Ishikawa (cell line): ENCODE results near the gene TRAF4.

ENCODE experiments used
- CEBPB ChIP-seq: IDR thresholded peaks from 2 replicates; pipeline ENCODE4 v1.6.1; 2012
- CREB1 ChIP-seq: IDR thresholded peaks from 2 replicates; pipeline ENCODE4 v1.6.1; 2012; ENCODE audit warnings: low read depth
- EGR1 ChIP-seq: IDR thresholded peaks from 2 replicates; pipeline ENCODE4 v1.6.1; 2012
- EP300 ChIP-seq: IDR thresholded peaks from 2 replicates; pipeline ENCODE4 v1.6.1; 2012; ENCODE audit warnings: borderline replicate concordance
- FOXM1 ChIP-seq: IDR thresholded peaks from 2 replicates; pipeline ENCODE4 v1.6.1; 2012; ENCODE audit warnings: low read depth, borderline replicate concordance
- NFIC ChIP-seq: IDR thresholded peaks from 2 replicates; pipeline ENCODE4 v1.6.1; 2012
- RAD21 ChIP-seq: IDR thresholded peaks from 2 replicates; pipeline ENCODE4 v1.6.1; 2012; ENCODE audit warnings: low read depth
- TAF1 ChIP-seq: IDR thresholded peaks from 2 replicates; pipeline ENCODE4 v1.6.1; 2012; ENCODE audit warnings: low read depth, mild to moderate bottlenecking
- TCF12 ChIP-seq: IDR thresholded peaks from 2 replicates; pipeline ENCODE4 v1.6.1; 2012; ENCODE audit warnings: low read depth
- TEAD4 ChIP-seq: IDR thresholded peaks from 2 replicates; pipeline ENCODE4 v1.6.1; 2012
- YY1 ChIP-seq: IDR thresholded peaks from 2 replicates; pipeline ENCODE4 v1.6.1; 2012; ENCODE audit warnings: low read depth
- ZBTB7A ChIP-seq: IDR thresholded peaks from 2 replicates; pipeline ENCODE4 v1.6.1; 2012; ENCODE audit warnings: low read depth
- TF ChIP-seq, protein P1 (sequence below): IDR thresholded peaks from 2 replicates; pipeline ENCODE4 v1.6.1; 2012
- TF ChIP-seq, protein P2 (sequence below): IDR thresholded peaks from 2 replicates; pipeline ENCODE4 v1.6.1; 2012
- TF ChIP-seq, protein P3 (sequence below): IDR thresholded peaks from 2 replicates; pipeline ENCODE4 v1.6.1; 2012; ENCODE audit warnings: low read depth, mild to moderate bottlenecking

TRAF4 gene

DNA sequence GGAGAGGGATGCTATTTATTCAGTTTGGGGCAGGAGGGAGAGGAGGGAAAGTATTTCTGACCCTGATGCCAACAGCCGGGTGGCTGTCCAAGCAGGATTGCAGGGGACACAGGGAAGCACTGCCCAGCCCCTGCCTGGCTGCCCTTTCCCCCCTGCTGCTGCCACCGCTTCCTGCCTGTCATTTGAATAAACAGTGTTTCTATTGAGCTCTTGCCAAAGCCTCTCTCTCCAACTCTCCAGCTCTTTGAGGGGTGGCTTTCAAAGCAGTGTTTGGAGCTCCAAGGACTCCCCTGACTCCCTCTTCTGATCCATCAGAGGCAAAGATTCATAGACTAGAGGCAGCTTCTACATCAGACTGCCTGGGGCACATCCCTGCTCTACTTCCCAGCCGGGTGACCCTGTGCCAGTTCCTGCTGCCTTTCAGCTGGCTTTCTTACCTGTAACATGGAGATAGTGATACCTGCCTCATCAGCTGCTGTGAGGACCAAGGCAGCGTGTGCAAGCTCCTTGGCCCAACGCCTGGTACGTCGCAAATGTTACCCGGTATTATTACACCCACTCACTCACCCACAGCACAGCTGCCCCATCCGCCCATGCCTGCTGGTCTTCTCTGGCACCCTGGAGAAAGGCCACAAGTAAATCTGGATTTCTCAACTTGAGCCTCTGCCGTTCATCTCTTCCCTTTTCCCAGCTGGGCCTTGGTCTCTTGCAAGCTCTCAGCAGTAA is 41.6 kb upstream of the TRAF4 start:
- TF ChIP-seq CREB1 (no peak), TCF12 (no peak), TAF1 (no peak), EP300 (no peak), CEBPB (no peak)

DNA sequence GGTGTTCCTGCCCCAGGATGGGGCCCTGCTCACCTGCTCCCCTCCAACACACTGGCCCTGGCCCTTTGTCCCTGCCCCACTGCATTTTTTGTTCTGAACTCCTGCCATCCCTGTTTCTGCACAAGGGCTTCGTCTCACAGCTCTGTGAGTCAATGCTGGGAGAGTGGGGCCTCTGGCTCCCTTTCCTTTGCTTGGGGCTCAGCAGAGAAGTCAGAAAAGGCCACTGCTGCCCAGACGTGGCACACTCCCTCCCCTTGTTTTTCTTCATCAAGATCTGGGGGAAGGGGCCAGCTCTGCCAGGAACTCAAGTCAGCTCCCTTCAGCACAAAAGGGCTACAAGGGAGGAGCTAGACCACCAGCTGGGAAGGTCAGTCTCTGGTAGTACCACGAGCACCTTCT is 41.1 kb upstream of the TRAF4 start:
- TF ChIP-seq TEAD4 = no peak
- TF ChIP-seq FOXM1 = no peak
- TF ChIP-seq RAD21 = no peak
- TF ChIP-seq, protein P1, sequence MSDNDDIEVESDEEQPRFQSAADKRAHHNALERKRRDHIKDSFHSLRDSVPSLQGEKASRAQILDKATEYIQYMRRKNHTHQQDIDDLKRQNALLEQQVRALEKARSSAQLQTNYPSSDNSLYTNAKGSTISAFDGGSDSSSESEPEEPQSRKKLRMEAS = no peak
- no peak for TF ChIP-seq NFIC
- TF ChIP-seq, protein P2, sequence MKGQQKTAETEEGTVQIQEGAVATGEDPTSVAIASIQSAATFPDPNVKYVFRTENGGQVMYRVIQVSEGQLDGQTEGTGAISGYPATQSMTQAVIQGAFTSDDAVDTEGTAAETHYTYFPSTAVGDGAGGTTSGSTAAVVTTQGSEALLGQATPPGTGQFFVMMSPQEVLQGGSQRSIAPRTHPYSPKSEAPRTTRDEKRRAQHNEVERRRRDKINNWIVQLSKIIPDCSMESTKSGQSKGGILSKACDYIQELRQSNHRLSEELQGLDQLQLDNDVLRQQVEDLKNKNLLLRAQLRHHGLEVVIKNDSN = no peak
- no peak for TF ChIP-seq TAF1
- TF ChIP-seq EGR1 = no peak
- TF ChIP-seq YY1 = no peak
- TF ChIP-seq EP300 = no peak
- TF ChIP-seq CEBPB = no peak
- TF ChIP-seq, protein P3, sequence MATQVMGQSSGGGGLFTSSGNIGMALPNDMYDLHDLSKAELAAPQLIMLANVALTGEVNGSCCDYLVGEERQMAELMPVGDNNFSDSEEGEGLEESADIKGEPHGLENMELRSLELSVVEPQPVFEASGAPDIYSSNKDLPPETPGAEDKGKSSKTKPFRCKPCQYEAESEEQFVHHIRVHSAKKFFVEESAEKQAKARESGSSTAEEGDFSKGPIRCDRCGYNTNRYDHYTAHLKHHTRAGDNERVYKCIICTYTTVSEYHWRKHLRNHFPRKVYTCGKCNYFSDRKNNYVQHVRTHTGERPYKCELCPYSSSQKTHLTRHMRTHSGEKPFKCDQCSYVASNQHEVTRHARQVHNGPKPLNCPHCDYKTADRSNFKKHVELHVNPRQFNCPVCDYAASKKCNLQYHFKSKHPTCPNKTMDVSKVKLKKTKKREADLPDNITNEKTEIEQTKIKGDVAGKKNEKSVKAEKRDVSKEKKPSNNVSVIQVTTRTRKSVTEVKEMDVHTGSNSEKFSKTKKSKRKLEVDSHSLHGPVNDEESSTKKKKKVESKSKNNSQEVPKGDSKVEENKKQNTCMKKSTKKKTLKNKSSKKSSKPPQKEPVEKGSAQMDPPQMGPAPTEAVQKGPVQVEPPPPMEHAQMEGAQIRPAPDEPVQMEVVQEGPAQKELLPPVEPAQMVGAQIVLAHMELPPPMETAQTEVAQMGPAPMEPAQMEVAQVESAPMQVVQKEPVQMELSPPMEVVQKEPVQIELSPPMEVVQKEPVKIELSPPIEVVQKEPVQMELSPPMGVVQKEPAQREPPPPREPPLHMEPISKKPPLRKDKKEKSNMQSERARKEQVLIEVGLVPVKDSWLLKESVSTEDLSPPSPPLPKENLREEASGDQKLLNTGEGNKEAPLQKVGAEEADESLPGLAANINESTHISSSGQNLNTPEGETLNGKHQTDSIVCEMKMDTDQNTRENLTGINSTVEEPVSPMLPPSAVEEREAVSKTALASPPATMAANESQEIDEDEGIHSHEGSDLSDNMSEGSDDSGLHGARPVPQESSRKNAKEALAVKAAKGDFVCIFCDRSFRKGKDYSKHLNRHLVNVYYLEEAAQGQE = no peak
- no peak for TF ChIP-seq CREB1
- TF ChIP-seq ZBTB7A = no peak
- no peak for TF ChIP-seq TCF12

DNA sequence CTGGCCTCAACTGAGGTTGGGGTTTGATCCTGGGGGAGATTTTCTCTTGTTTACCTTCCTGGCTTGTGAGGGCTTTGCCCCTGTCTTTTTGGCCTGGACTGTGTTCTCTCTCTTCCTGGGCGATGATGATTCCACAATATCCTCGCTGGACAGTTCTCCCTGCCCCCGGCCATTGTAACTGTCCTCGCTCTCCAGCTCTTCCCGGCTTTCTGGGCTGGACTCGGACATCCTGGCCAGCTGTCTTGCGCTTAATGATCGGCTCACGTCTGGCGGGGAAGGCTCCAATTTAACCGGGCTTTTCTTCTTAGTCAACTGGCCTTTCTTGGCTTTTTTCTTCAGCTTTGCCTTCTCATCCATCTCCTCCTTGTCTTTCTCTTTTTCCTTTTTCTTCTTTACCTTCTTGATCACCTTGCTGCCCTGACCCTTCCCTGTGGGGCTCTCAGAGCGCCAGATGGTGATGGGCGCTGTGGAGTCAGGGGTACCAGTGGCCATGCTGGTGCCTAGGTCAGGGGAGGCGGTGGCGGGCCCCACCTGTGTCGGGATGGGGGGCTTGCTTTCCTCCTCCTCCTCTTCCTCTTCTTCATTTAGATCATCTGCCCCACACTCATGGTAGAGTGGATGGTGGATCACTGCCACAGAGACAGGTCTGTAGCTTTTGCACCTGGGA is 40.1 kb upstream of the TRAF4 start:
- TF ChIP-seq NFIC (no peak), TCF12 (no peak), EGR1 (no peak), RAD21 (no peak), EP300 (no peak), TAF1 (no peak), ZBTB7A (no peak)
- TF ChIP-seq, protein P2 = no peak

DNA sequence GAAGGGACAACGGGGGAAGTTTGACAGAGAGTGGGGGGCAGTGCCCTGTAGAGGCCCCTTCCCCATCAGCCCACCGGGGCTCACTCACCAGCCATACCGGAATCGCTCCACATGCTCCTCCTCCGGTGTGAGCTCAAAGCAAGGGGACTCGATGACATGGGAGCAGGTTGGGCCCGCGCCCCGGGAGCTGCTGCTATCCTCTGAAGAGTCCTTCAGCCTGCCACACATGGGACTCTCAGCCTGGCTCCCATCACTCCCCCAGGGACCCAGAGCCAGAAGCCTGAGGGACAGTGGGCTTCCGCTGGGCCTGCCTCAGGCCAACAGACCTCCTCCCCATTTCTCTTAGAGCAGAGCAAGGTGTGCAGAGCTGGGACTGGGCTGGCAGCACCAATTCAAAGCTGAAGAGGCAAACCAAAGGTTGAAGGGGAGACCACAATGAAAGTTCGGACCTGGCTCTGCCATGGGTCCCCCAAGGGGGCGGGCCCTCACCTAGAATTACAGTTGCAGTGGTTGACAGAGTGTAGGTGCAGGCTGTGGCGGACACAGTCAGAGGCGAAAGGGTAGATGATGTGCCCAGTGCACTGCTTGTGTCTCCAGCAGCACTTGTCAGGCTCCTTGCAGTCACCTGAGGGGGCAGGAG is 39.5 kb upstream of the TRAF4 start:
- TF ChIP-seq NFIC = no peak
- TF ChIP-seq RAD21 = no peak
- no peak for TF ChIP-seq FOXM1
- TF ChIP-seq, protein P2 = no peak
- TF ChIP-seq CREB1 = no peak
- no peak for TF ChIP-seq EP300
- TF ChIP-seq YY1 = no peak
- no peak for TF ChIP-seq TEAD4
- no peak for TF ChIP-seq EGR1
- no peak for TF ChIP-seq ZBTB7A
- TF ChIP-seq TCF12 = no peak
- TF ChIP-seq CEBPB = no peak
- TF ChIP-seq TAF1 = no peak
- TF ChIP-seq, protein P1 = no peak
- TF ChIP-seq, protein P3 = no peak

DNA sequence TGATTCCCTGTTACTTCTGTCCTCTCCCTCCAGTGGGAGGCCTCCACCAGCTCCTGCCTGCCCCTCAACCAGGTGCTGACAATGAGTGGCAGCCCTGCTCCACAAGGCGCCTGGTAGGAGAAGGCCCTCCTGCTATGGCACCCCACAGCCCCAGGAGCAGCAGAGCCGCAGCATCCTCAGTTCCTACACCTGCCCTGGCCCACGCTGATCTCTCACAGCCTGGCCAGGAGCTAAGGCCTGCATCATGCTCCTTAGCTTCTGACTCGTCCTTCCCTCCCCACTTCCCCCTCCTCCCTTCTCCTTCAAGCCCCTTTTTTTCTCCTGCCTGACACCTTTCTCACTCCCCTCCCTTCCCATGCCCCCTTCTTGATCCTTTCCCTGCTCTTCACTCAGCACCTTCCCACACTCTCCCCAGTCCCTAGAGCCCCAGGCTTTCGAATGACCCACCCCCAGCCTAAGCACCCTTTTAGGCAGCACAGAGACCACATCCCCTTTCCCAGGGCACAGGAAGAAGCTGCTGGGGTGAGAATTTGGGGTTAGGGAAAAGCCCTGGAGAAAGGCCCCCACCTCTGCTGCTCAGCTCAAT is 38.6 kb upstream of the TRAF4 start:
- TF ChIP-seq, protein P2 = no peak
- TF ChIP-seq TAF1 (no peak), CREB1 (no peak), EP300 (no peak), NFIC (no peak), ZBTB7A (no peak), RAD21 (no peak), TCF12 (no peak), FOXM1 (no peak), TEAD4 (no peak), YY1 (no peak), CEBPB (no peak), EGR1 (no peak)
- TF ChIP-seq, protein P1 = no peak
- TF ChIP-seq, protein P3 = no peak
